ENCODE results near the gene ARL6. TPM values are rescaled to one million over a fixed set of nuclear protein-coding genes. Genes with fewer than 3 reads are reported as not detected.

ARL6 gene
- total RNA-seq, 1 donor from 2014 or later: 7.3 TPM

DNA sequence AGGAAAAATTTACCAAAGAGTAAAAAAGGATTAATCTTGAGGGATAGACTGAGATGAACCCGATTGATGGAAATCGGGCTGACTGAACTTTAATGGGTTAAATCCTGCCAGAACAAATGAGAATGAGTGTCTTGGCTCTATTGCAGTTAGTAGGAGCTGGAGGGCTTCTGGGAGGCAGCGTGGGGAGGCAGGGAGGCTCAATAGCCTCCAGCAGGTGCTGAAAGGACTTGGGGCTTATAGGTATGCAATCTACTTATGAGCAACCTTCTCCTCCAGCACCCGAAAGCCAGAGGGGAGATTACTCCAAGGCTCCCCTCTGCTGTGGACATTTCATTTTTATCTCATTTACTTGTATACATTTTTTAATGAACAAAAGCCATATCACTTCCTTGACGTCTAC lies 56.2 kb downstream of the ARL6 start:
- Histone ChIP-seq H3K27ac (ENCODE audit: low read depth, low read length) (no peak overlapping the region), H3K9ac (ENCODE audit: low read depth in 1 of 3, low read length in 3 of 3) (peak overlapping the region; percentile 76 to 92 (median 91))

GRCh38 chr3:97821287-97821773 lies 56.8 kb downstream of the ARL6 start:
- Histone ChIP-seq H3K36me3 (ENCODE audit: control insufficient read depth in 3 of 3, insufficient read depth in 3 of 3, low read length in 3 of 3) (no peaks in the 10 kb centered on the region), H3K4me1 (ENCODE audit: control insufficient read depth in 3 of 3, insufficient read depth in 3 of 3, low read length in 3 of 3) (peaks cover 18 to 21% (median 20%) of the 10 kb centered on the region in 3 donors), H3K27ac (ENCODE audit: low read depth, low read length) (peak overlapping the region; percentile 89)

More for the DNA sequence above, 56.2 kb downstream of the ARL6 start:
- peak overlapping the region in 2 of 3 donors; percentile 83 for H3K4me3 ChIP-seq (ENCODE audit: low read length in 3 of 3)
- no peaks in the 10 kb centered on the region for H3K9me3 ChIP-seq (ENCODE audit: control insufficient read depth in 3 of 3, low read length in 3 of 3)
- H3K27me3 ChIP-seq (ENCODE audit: control insufficient read depth in 3 of 3, insufficient read depth in 3 of 3, low read length in 3 of 3): no peaks in the 10 kb centered on the region
- H3K4me1 ChIP-seq (ENCODE audit: control insufficient read depth in 3 of 3, insufficient read depth in 3 of 3, low read length in 3 of 3): peaks cover 16 to 21% (median 18%) of the 10 kb centered on the region in 3 donors
- H3K36me3 ChIP-seq (ENCODE audit: control insufficient read depth in 3 of 3, insufficient read depth in 3 of 3, low read length in 3 of 3): no peaks in the 10 kb centered on the region

GRCh38 chr3:97821774-97822358 lies 57.3 kb downstream of the ARL6 start, which contains the start of gene CRYBG3:
Gene CRYBG3 (plus strand): TSS chr3:97822011. CDS start chr3:97822207, 196 bp downstream.
- peaks cover 19 to 22% (median 20%) of the 10 kb centered on the region in 3 donors for H3K4me1 ChIP-seq (ENCODE audit: control insufficient read depth in 3 of 3, insufficient read depth in 3 of 3, low read length in 3 of 3)
- peak within 1 kb of the TSS; percentile 89 for H3K27ac ChIP-seq (ENCODE audit: low read depth, low read length)
- peak within 1 kb of the TSS; percentile 83 to 94 (median 90) for H3K4me3 ChIP-seq (ENCODE audit: low read length in 3 of 3)
- no peaks in the 10 kb centered on the region for H3K9me3 ChIP-seq (ENCODE audit: control insufficient read depth in 3 of 3, low read length in 3 of 3)
- no peaks in the 10 kb centered on the region for H3K27me3 ChIP-seq (ENCODE audit: control insufficient read depth in 3 of 3, insufficient read depth in 3 of 3, low read length in 3 of 3)
- H3K9ac ChIP-seq (ENCODE audit: low read depth in 1 of 3, low read length in 3 of 3): peak within 1 kb of the TSS; percentile 91 to 92 (median 91)
- H3K36me3 ChIP-seq (ENCODE audit: control insufficient read depth in 3 of 3, insufficient read depth in 3 of 3, low read length in 3 of 3): no peaks in the 10 kb centered on the region

More at GRCh38 chr3:97821287-97821773, 56.8 kb downstream of the ARL6 start:
- peak overlapping the region; percentile 76 to 92 (median 91) for H3K9ac ChIP-seq (ENCODE audit: low read depth in 1 of 3, low read length in 3 of 3)
- no peaks in the 10 kb centered on the region for H3K27me3 ChIP-seq (ENCODE audit: control insufficient read depth in 3 of 3, insufficient read depth in 3 of 3, low read length in 3 of 3)
- peak overlapping the region; percentile 83 to 94 (median 83) for H3K4me3 ChIP-seq (ENCODE audit: low read length in 3 of 3)
- no peaks in the 10 kb centered on the region for H3K9me3 ChIP-seq (ENCODE audit: control insufficient read depth in 3 of 3, low read length in 3 of 3)

DNA sequence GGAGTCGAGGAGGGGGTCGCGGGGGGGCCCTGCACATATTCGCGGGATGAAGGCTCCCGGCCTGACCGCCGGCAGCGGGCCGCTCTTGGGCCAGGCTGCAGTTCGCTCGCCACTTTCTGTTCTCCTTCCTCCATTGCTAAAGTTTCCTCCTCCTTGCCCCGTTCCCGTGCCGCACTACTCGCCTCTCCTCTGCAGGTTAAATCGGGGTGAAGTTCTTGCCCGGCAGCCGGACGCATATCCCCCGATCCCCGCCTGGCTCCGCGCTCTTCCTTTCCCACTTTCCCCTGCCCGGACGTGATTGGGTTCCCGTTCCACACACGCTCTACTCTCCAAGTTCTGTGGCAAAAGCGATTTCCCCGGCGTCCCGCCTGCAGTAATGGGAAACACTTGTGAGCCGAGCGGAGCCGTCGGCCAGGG lies 57.8 kb downstream of the ARL6 start:
- Histone ChIP-seq H3K36me3 (ENCODE audit: control insufficient read depth in 3 of 3, insufficient read depth in 3 of 3, low read length in 3 of 3) (no peaks in the 10 kb centered on the region), H3K9me3 (ENCODE audit: control insufficient read depth in 3 of 3, low read length in 3 of 3) (no peaks in the 10 kb centered on the region)

GRCh38 chr3:97823046-97824004 lies 58.8 kb downstream of the ARL6 start:
- Histone ChIP-seq H3K9ac (ENCODE audit: low read depth in 1 of 3, low read length in 3 of 3) (peak overlapping the region; percentile 91 to 92 (median 91)), H3K27ac (ENCODE audit: low read depth, low read length) (peak overlapping the region; percentile 89), H3K4me3 (ENCODE audit: low read length in 3 of 3) (peak overlapping the region; percentile 83 to 94 (median 90)), H3K4me1 (ENCODE audit: control insufficient read depth in 3 of 3, insufficient read depth in 3 of 3, low read length in 3 of 3) (peaks cover 23 to 25% (median 25%) of the 10 kb centered on the region in 3 donors), H3K27me3 (ENCODE audit: control insufficient read depth in 3 of 3, insufficient read depth in 3 of 3, low read length in 3 of 3) (no peaks in the 10 kb centered on the region), H3K9me3 (ENCODE audit: control insufficient read depth in 3 of 3, low read length in 3 of 3) (no peaks in the 10 kb centered on the region), H3K36me3 (ENCODE audit: control insufficient read depth in 3 of 3, insufficient read depth in 3 of 3, low read length in 3 of 3) (no peaks in the 10 kb centered on the region)

More for the DNA sequence above, 57.8 kb downstream of the ARL6 start:
- Histone ChIP-seq H3K27ac (ENCODE audit: low read depth, low read length) (peak overlapping the region; percentile 89), H3K4me1 (ENCODE audit: control insufficient read depth in 3 of 3, insufficient read depth in 3 of 3, low read length in 3 of 3) (peaks cover 23 to 25% (median 24%) of the 10 kb centered on the region in 3 donors), H3K27me3 (ENCODE audit: control insufficient read depth in 3 of 3, insufficient read depth in 3 of 3, low read length in 3 of 3) (no peaks in the 10 kb centered on the region), H3K4me3 (ENCODE audit: low read length in 3 of 3) (peak overlapping the region; percentile 83 to 94 (median 90)), H3K9ac (ENCODE audit: low read depth in 1 of 3, low read length in 3 of 3) (peak overlapping the region; percentile 91 to 92 (median 91))

- Histone ChIP-seq H3K9ac (ENCODE audit: low read depth in 1 of 3, low read length in 3 of 3) (no peak overlapping the region), H3K9me3 (ENCODE audit: control insufficient read depth in 3 of 3, low read length in 3 of 3) (no peaks in the 10 kb centered on the region), H3K27me3 (ENCODE audit: control insufficient read depth in 3 of 3, insufficient read depth in 3 of 3, low read length in 3 of 3) (no peaks in the 10 kb centered on the region), H3K4me1 (ENCODE audit: control insufficient read depth in 3 of 3, insufficient read depth in 3 of 3, low read length in 3 of 3) (peaks cover 23 to 25% (median 25%) of the 10 kb centered on the region in 3 donors), H3K27ac (ENCODE audit: low read depth, low read length) (no peak overlapping the region), H3K4me3 (ENCODE audit: low read length in 3 of 3) (no peak overlapping the region), H3K36me3 (ENCODE audit: control insufficient read depth in 3 of 3, insufficient read depth in 3 of 3, low read length in 3 of 3) (no peaks in the 10 kb centered on the region)
Measured at GRCh38 chr3:97825101-97825500, 60.5 kb downstream of the ARL6 start.

GRCh38 chr3:97827741-97828471 lies 63.3 kb downstream of the ARL6 start:
- Histone ChIP-seq H3K36me3 (ENCODE audit: control insufficient read depth in 3 of 3, insufficient read depth in 3 of 3, low read length in 3 of 3) (no peaks in the 10 kb centered on the region), H3K9ac (ENCODE audit: low read depth in 1 of 3, low read length in 3 of 3) (no peak overlapping the region), H3K4me3 (ENCODE audit: low read length in 3 of 3) (no peak overlapping the region), H3K27me3 (ENCODE audit: control insufficient read depth in 3 of 3, insufficient read depth in 3 of 3, low read length in 3 of 3) (no peaks in the 10 kb centered on the region), H3K4me1 (ENCODE audit: control insufficient read depth in 3 of 3, insufficient read depth in 3 of 3, low read length in 3 of 3) (peaks cover 20 to 25% (median 22%) of the 10 kb centered on the region in 3 donors), H3K27ac (ENCODE audit: low read depth, low read length) (no peak overlapping the region), H3K9me3 (ENCODE audit: control insufficient read depth in 3 of 3, low read length in 3 of 3) (no peaks in the 10 kb centered on the region)

DNA sequence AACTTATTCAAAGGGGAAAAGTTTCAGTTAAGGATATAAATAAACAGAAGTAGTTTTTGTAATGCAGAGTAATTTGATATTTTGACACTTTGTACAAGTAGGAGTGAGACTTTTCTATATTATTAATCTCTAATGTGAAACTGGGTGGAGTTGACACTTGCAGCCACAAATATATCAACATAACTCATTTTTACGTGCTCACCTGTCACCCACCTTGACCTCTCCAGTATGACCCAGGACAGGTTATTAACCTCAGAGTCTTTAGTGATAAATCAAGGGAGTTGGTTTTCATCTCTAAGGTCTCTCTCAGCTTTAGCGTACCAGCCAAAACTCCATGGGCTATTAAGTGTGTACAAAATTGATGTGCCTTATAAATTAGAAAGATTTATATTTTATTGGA lies 64.6 kb downstream of the ARL6 start:
- Histone ChIP-seq H3K27me3 (ENCODE audit: control insufficient read depth in 3 of 3, insufficient read depth in 3 of 3, low read length in 3 of 3) (no peaks in the 10 kb centered on the region), H3K9me3 (ENCODE audit: control insufficient read depth in 3 of 3, low read length in 3 of 3) (no peaks in the 10 kb centered on the region), H3K4me3 (ENCODE audit: low read length in 3 of 3) (no peak overlapping the region), H3K36me3 (ENCODE audit: control insufficient read depth in 3 of 3, insufficient read depth in 3 of 3, low read length in 3 of 3) (no peaks in the 10 kb centered on the region), H3K27ac (ENCODE audit: low read depth, low read length) (no peak overlapping the region), H3K9ac (ENCODE audit: low read depth in 1 of 3, low read length in 3 of 3) (no peak overlapping the region), H3K4me1 (ENCODE audit: control insufficient read depth in 3 of 3, insufficient read depth in 3 of 3, low read length in 3 of 3) (peaks cover 12 to 17% (median 16%) of the 10 kb centered on the region in 3 donors)

DNA sequence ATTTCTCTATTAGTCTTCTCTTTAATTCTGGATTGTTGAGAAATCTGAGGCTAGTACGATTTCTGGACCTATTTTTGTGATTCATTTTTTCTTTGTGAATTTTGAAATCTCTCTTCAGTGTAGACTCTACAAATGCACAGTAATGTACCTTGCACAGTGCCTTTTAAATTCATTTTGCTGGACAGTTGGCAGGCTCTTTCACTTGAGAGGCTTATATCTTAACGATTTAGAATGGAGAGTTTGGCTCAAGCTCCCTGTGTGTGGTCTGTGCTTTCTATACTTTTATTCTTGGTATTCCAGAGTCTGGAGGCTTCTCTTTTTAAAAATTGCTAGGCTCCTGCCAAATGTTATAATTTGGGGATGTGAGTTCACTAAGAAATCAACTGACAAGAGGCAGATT lies 66.1 kb downstream of the ARL6 start:
- no peaks in the 10 kb centered on the region for H3K36me3 ChIP-seq (ENCODE audit: control insufficient read depth in 3 of 3, insufficient read depth in 3 of 3, low read length in 3 of 3)
- H3K9ac ChIP-seq (ENCODE audit: low read depth in 1 of 3, low read length in 3 of 3): no peak overlapping the region
- no peaks in the 10 kb centered on the region for H3K27me3 ChIP-seq (ENCODE audit: control insufficient read depth in 3 of 3, insufficient read depth in 3 of 3, low read length in 3 of 3)
- no peak overlapping the region for H3K27ac ChIP-seq (ENCODE audit: low read depth, low read length)
- H3K4me1 ChIP-seq (ENCODE audit: control insufficient read depth in 3 of 3, insufficient read depth in 3 of 3, low read length in 3 of 3): peaks cover 3 to 10% (median 8%) of the 10 kb centered on the region in 3 donors
- no peaks in the 10 kb centered on the region for H3K9me3 ChIP-seq (ENCODE audit: control insufficient read depth in 3 of 3, low read length in 3 of 3)
- no peak overlapping the region for H3K4me3 ChIP-seq (ENCODE audit: low read length in 3 of 3)

All from skeletal muscle tissue (tissue), 4 donors.